ENCODE data around the gene SLC6A8. TPM values are rescaled to one million over a fixed set of nuclear protein-coding genes. Genes with fewer than 3 reads are reported as not detected.
"Not testable (repeated sequence)": the region's sequence is repeated elsewhere in the genome, so short reads cannot be mapped to it uniquely, and the experiment has no call there.

The SLC6A8 gene
- total RNA-seq, 6 donors from 2014 or later: 3.9 to 8.1 (median 6.1) TPM

- peak in 1 of 2 donors; percentile 26 for DNase-seq
- H3K27me3 ChIP-seq: no peaks in the 10 kb centered on the region
- no peak for ATAC-seq (ENCODE audit: low FRiP score in 2 of 2)
- no peaks in the 10 kb centered on the region for H3K9me3 ChIP-seq
- no peaks in the 10 kb centered on the region for H3K36me3 ChIP-seq
- TF ChIP-seq POLR2A (IDR thresholded peaks at IDR 0.05) (no peak), EP300 (IDR thresholded peaks at IDR 0.05) (no peak), POLR2AphosphoS5 (IDR thresholded peaks at IDR 0.05) (no peak), CTCF (IDR thresholded peaks at IDR 0.05) (no peak)
- H3K4me1 ChIP-seq: peaks cover 0 to 15% (median 2%) of the 10 kb centered on the region in 4 donors
- WGBS, 2 donors: 53 to 79% methylated on average over 4 to 14 of the region's 14 CpGs
- H3K27ac ChIP-seq: no peak overlapping the region
- H3K4me3 ChIP-seq: no peak overlapping the region
Measured at GRCh38 chrX:153690466-153690865, 2.7 kb downstream of the SLC6A8 start.

GRCh38 chrX:153691032-153691827, 3.5 kb downstream of the SLC6A8 start:
- WGBS, 2 donors: 89 to 100% methylated on average over 1 to 14 of the region's 21 CpGs

GRCh38 chrX:153692003-153692402, 4.3 kb downstream of the SLC6A8 start:
- TF ChIP-seq POLR2A (IDR thresholded peaks at IDR 0.05) (no peak), POLR2AphosphoS5 (IDR thresholded peaks at IDR 0.05) (no peak), CTCF (IDR thresholded peaks at IDR 0.05) (no peak), EP300 (IDR thresholded peaks at IDR 0.05) (no peak)
- H3K4me3 ChIP-seq: no peak overlapping the region
- no peak overlapping the region for H3K27ac ChIP-seq
- peaks cover 0 to 14% (median 2%) of the 10 kb centered on the region in 4 donors for H3K4me1 ChIP-seq
- WGBS, 2 donors: 68% methylated on average over 4 of the region's 4 CpGs; no CpG with 5 or more reads in 1 of the 2 donors
- peaks cover 0 to 6% (median 2%) of the 10 kb centered on the region in 4 donors for H3K36me3 ChIP-seq
- DNase-seq (no peak), ATAC-seq (ENCODE audit: low FRiP score in 2 of 2) (no peak)
- no peaks in the 10 kb centered on the region for H3K27me3 ChIP-seq
- no peaks in the 10 kb centered on the region for H3K9me3 ChIP-seq

More at GRCh38 chrX:153691032-153691827, 3.5 kb downstream of the SLC6A8 start:
- not testable (repeated sequence) for ATAC-seq (ENCODE audit: low FRiP score in 2 of 2); H3K4me3 ChIP-seq; H3K36me3 ChIP-seq; H3K9me3 ChIP-seq; H3K27ac ChIP-seq; H3K27me3 ChIP-seq
- H3K4me1 ChIP-seq: peaks cover 0 to 15% (median 2%) of the 10 kb centered on the region in 4 donors
- DNase-seq: peak in 1 of 2 donors; percentile 56

- no peaks in the 10 kb centered on the region for H3K27me3 ChIP-seq
- DNase-seq: peak in 1 of 2 donors; percentile 46
- peak in 1 of 2 donors; percentile 3 for ATAC-seq (ENCODE audit: low FRiP score in 2 of 2)
- H3K9me3 ChIP-seq: no peaks in the 10 kb centered on the region
- peaks cover 0 to 9% (median 0%) of the 10 kb centered on the region in 4 donors for H3K4me1 ChIP-seq
- 65 to 80% methylated on average over 3 to 24 of the region's 24 CpGs for WGBS, 2 donors
- no peak overlapping the region for H3K4me3 ChIP-seq
- H3K27ac ChIP-seq: no peak overlapping the region
- TF ChIP-seq EP300 (IDR thresholded peaks at IDR 0.05) (no peak), POLR2AphosphoS5 (IDR thresholded peaks at IDR 0.05) (no peak), POLR2A (IDR thresholded peaks at IDR 0.05) (no peak), CTCF (IDR thresholded peaks at IDR 0.05) (no peak)
- H3K36me3 ChIP-seq: peaks cover 0 to 10% (median 2%) of the 10 kb centered on the region in 4 donors
Measured at GRCh38 chrX:153692611-153693156, 5.0 kb downstream of the SLC6A8 start.

- no peak for ATAC-seq (ENCODE audit: low FRiP score in 2 of 2)
- Histone ChIP-seq H3K9me3 (no peaks in the 10 kb centered on the region), H3K27me3 (no peaks in the 10 kb centered on the region), H3K27ac (no peak overlapping the region), H3K4me3 (no peak overlapping the region), H3K4me1 (peaks cover 0 to 8% (median 0%) of the 10 kb centered on the region in 4 donors), H3K36me3 (peaks cover 0 to 10% (median 2%) of the 10 kb centered on the region in 4 donors)
- 79 to 91% methylated on average over 12 to 23 of the region's 31 CpGs for WGBS, 2 donors
- no peak for TF ChIP-seq POLR2A (IDR thresholded peaks at IDR 0.05)
- TF ChIP-seq POLR2AphosphoS5 (IDR thresholded peaks at IDR 0.05): no peak
- TF ChIP-seq EP300 (IDR thresholded peaks at IDR 0.05): no peak
- TF ChIP-seq CTCF (IDR thresholded peaks at IDR 0.05): no peak
- peak in 1 of 2 donors; percentile 48 for DNase-seq
Measured at GRCh38 chrX:153693216-153694086, 5.7 kb downstream of the SLC6A8 start.

GRCh38 chrX:153694256-153694655, 6.5 kb downstream of the SLC6A8 start:
- 91% methylated on average over 16 of the region's 16 CpGs; no CpG with 5 or more reads in 1 of the 2 donors for WGBS, 2 donors
- H3K27me3 ChIP-seq; H3K9me3 ChIP-seq; H3K4me3 ChIP-seq; ATAC-seq (ENCODE audit: low FRiP score in 2 of 2); H3K27ac ChIP-seq; H3K4me1 ChIP-seq: not testable (repeated sequence)
- peaks cover 0 to 13% (median 4%) of the 10 kb centered on the region in 4 donors for H3K36me3 ChIP-seq
- DNase-seq: peak in 1 of 2 donors; percentile 46
